Stimulated activated effector memory CD8-positive, alpha-beta T cell treated with anti-CD3 and anti-CD28 coated beads, Interleukin-12 subunit alpha, Interleukin-12 subunit beta, amount 100 ng/mL, for 72 hours (primary cell): ENCODE measurements around the gene ANKS1B.
A peak's percentile ranks its signal among the peaks of the same experiment; 100 is the strongest.
"Not testable (repeated sequence)": the region's sequence is repeated elsewhere in the genome, so short reads cannot be mapped to it uniquely, and the experiment has no call there.

ENCODE experiments used
- ATAC-seq: fragments of 150-1000 bp; cut with Tn5 transposase; 2 replicates; pipeline ENCODE4 v1.10.0; 2021
- DNase-seq, 2 donors: peaks; one replicate each; pipeline ENCODE4 v3.0.0; 2021 to 2022; ENCODE audit warnings: low spot score in 2 of 2
- H3K27ac Mint-ChIP-seq: one replicate; pipeline ENCODE4 v1.8.0; 2022; ENCODE audit warnings: mild to moderate bottlenecking, mixed read lengths
- H3K36me3 Mint-ChIP-seq: one replicate; pipeline ENCODE4 v1.8.0; 2022; ENCODE audit warnings: mild to moderate bottlenecking, mixed read lengths
- H3K4me1 Mint-ChIP-seq: one replicate; pipeline ENCODE4 v1.8.0; 2022; ENCODE audit warnings: mixed read lengths
- H3K4me3 Mint-ChIP-seq: one replicate; pipeline ENCODE4 v1.8.0; 2022; ENCODE audit warnings: mild to moderate bottlenecking, mixed read lengths
- H3K9me3 Mint-ChIP-seq: one replicate; pipeline ENCODE4 v1.8.0; 2022; ENCODE audit warnings: mixed read lengths

ANKS1B gene

GRCh38 chr12:99596762-99597161 lies 388.0 kb downstream of the ANKS1B start:
- DNase-seq: no peak
- Mint-ChIP-seq H3K36me3 (no peaks in the 10 kb centered on the region), H3K4me3 (no peak overlapping the region), H3K27ac (no peak overlapping the region), H3K9me3 (peaks cover 14% of the 10 kb centered on the region), H3K4me1 (no peaks in the 10 kb centered on the region)
- ATAC-seq: no peak

- not testable (repeated sequence) for H3K27ac Mint-ChIP-seq, DNase-seq, H3K4me1 Mint-ChIP-seq, H3K4me3 Mint-ChIP-seq, H3K36me3 Mint-ChIP-seq, ATAC-seq
- peaks cover 16% of the 10 kb centered on the region for H3K9me3 Mint-ChIP-seq
Measured at GRCh38 chr12:99577125-99577524, 407.6 kb downstream of the ANKS1B start.

DNA sequence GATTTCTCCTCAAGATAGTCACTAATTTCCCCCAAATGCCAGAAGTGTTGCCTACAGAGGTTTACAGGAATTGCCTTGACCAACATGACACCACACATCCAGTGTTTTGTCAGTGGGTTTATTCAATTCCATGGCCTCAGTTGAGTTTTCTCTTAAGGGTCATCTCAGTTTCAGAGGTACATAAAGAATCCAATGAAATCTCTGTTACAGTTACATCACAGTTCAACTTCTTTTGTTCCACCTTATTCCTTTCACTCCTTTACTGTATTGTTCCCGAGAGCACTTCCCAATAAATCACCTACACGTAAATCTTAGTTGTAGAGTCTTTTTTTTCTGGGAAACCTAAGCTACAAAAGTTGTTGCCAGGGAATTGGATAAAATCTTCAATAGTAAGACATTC lies 410.8 kb downstream of the ANKS1B start:
- no peak overlapping the region for H3K4me3 Mint-ChIP-seq
- H3K36me3 Mint-ChIP-seq: no peaks in the 10 kb centered on the region
- no peaks in the 10 kb centered on the region for H3K4me1 Mint-ChIP-seq
- DNase-seq (no peak), ATAC-seq (no peak)
- H3K27ac Mint-ChIP-seq: no peak overlapping the region
- peaks cover 14% of the 10 kb centered on the region for H3K9me3 Mint-ChIP-seq

GRCh38 chr12:99567072-99567471 lies 417.7 kb downstream of the ANKS1B start:
- no peak for ATAC-seq
- no peak overlapping the region for H3K27ac Mint-ChIP-seq

DNA sequence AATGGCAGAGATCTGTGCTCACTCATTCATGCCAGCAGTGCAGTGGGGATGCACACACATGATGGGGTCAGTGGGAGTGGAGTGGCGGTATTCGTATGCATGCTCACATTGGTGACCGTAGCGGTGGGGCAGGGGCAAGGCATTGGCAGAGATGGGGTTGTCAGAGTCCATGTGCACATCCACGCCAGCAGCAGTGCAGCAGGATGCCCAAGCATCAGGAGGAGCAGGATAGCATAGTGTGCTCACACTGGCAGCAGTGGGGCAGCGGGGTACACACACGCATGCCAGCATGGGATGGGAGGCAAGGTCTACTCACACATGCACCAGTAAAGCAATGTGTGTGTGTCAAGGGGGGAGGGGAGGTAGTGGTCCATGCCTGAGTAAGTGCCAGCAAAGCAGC lies 426.6 kb downstream of the ANKS1B start:
- H3K9me3 Mint-ChIP-seq: peaks cover 4% of the 10 kb centered on the region
- H3K4me1 Mint-ChIP-seq: no peaks in the 10 kb centered on the region
- H3K4me3 Mint-ChIP-seq: no peak overlapping the region
- H3K27ac Mint-ChIP-seq: no peak overlapping the region
- no peaks in the 10 kb centered on the region for H3K36me3 Mint-ChIP-seq
- peak; percentile 19 for ATAC-seq
- no peak for DNase-seq

More at GRCh38 chr12:99567072-99567471, 417.7 kb downstream of the ANKS1B start:
- Mint-ChIP-seq H3K4me3 (no peak overlapping the region), H3K4me1 (no peaks in the 10 kb centered on the region), H3K9me3 (peaks cover 5% of the 10 kb centered on the region), H3K36me3 (no peaks in the 10 kb centered on the region)
- no peak for DNase-seq

DNA sequence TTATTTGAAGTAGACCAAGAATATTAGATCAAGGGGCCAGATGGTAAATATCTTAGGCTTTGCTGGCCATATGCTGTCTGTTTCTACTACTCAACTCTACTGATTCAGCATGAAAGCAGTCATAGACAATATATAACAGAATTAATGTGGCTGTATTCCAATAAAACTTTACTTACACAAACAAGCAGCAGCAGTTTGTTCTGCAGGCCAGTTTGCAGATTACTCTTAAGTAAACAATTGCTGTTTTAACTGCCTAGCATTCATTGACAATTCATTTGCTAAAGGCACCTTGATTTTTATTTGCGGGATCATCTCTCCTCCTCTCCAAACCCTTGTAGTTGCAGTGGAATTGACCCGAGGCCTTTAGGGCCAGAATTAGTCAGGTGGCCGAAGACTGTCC lies 431.3 kb downstream of the ANKS1B start:
- no peak overlapping the region for H3K4me3 Mint-ChIP-seq
- DNase-seq: no peak
- no peaks in the 10 kb centered on the region for H3K36me3 Mint-ChIP-seq
- no peak for ATAC-seq
- H3K27ac Mint-ChIP-seq: no peak overlapping the region
- H3K4me1 Mint-ChIP-seq: no peaks in the 10 kb centered on the region
- peaks cover 11% of the 10 kb centered on the region for H3K9me3 Mint-ChIP-seq

DNA sequence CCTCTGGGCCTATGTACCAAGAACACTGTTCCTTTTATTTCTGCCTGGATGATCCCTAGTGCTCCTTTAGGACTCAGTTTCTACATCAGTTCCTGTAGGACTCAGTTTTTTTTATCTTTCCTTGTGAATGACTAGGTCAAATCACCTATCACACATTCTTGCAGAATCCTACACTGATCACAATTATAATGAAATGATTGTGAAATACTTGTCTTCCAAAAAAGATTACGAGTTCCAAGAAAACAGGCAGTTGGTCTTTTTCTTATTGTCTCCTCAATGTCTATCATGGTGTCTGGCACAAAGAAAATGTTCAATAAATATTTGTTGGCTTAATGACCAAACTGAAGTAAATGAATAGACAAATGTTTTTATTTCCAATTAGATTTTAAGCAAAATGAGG lies 432.7 kb downstream of the ANKS1B start:
- no peak overlapping the region for H3K27ac Mint-ChIP-seq
- DNase-seq (no peak), ATAC-seq (no peak)
- no peaks in the 10 kb centered on the region for H3K36me3 Mint-ChIP-seq
- no peak overlapping the region for H3K4me3 Mint-ChIP-seq
- H3K4me1 Mint-ChIP-seq: no peaks in the 10 kb centered on the region
- peaks cover 11% of the 10 kb centered on the region for H3K9me3 Mint-ChIP-seq

GRCh38 chr12:99549651-99550050 lies 435.1 kb downstream of the ANKS1B start:
- no peak overlapping the region for H3K27ac Mint-ChIP-seq
- no peak overlapping the region for H3K4me3 Mint-ChIP-seq
- H3K36me3 Mint-ChIP-seq: no peaks in the 10 kb centered on the region
- ATAC-seq (no peak), DNase-seq (no peak)
- H3K9me3 Mint-ChIP-seq: peaks cover 19% of the 10 kb centered on the region
- no peaks in the 10 kb centered on the region for H3K4me1 Mint-ChIP-seq

GRCh38 chr12:99549196-99549595 lies 435.5 kb downstream of the ANKS1B start:
- Mint-ChIP-seq H3K4me3 (no peak overlapping the region), H3K9me3 (peaks cover 19% of the 10 kb centered on the region), H3K36me3 (no peaks in the 10 kb centered on the region), H3K27ac (no peak overlapping the region), H3K4me1 (no peaks in the 10 kb centered on the region)
- no peak for ATAC-seq
- no peak for DNase-seq

- H3K4me1 Mint-ChIP-seq: no peaks in the 10 kb centered on the region
Measured at GRCh38 chr12:99544457-99544856, 440.3 kb downstream of the ANKS1B start.

GRCh38 chr12:99529966-99530365 lies 454.8 kb downstream of the ANKS1B start:
- Mint-ChIP-seq H3K27ac (no peak overlapping the region), H3K4me3 (no peak overlapping the region), H3K36me3 (no peaks in the 10 kb centered on the region), H3K9me3 (peaks cover 3% of the 10 kb centered on the region), H3K4me1 (no peaks in the 10 kb centered on the region)
- DNase-seq (no peak), ATAC-seq (peak; percentile 8)

More at GRCh38 chr12:99544457-99544856, 440.3 kb downstream of the ANKS1B start:
- peaks cover 12% of the 10 kb centered on the region for H3K9me3 Mint-ChIP-seq
- no peaks in the 10 kb centered on the region for H3K36me3 Mint-ChIP-seq
- ATAC-seq: no peak
- H3K27ac Mint-ChIP-seq: no peak overlapping the region
- DNase-seq: no peak
- H3K4me3 Mint-ChIP-seq: no peak overlapping the region

- peaks cover 10% of the 10 kb centered on the region for H3K9me3 Mint-ChIP-seq
Measured at GRCh38 chr12:99528478-99528877, 456.3 kb downstream of the ANKS1B start.

DNA sequence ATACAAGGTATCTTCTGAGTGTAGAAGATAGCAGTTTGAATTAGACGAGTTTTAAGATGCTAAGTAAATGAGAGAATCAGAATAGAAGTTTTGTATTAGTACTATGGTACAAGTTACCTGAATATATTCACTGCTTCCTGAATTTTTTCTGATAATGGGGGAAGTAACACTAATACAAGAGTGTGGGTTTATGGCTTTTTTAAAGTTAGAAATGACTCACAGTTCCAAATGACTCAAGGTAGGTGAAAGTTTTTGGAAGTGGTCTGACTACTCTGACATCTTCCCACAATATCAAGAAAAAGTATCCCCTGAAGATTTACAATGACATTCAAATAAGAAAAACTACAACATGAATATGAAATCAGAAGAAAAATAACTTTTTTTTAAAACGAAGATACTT lies 460.9 kb downstream of the ANKS1B start:
- Mint-ChIP-seq H3K27ac (no peak overlapping the region), H3K4me1 (no peaks in the 10 kb centered on the region), H3K4me3 (no peak overlapping the region), H3K36me3 (no peaks in the 10 kb centered on the region), H3K9me3 (peaks cover 19% of the 10 kb centered on the region)
- ATAC-seq (no peak), DNase-seq (no peak)

More at GRCh38 chr12:99528478-99528877, 456.3 kb downstream of the ANKS1B start:
- Mint-ChIP-seq H3K4me1 (no peaks in the 10 kb centered on the region), H3K27ac (no peak overlapping the region), H3K36me3 (no peaks in the 10 kb centered on the region), H3K4me3 (no peak overlapping the region)
- DNase-seq (no peak), ATAC-seq (no peak)

DNA sequence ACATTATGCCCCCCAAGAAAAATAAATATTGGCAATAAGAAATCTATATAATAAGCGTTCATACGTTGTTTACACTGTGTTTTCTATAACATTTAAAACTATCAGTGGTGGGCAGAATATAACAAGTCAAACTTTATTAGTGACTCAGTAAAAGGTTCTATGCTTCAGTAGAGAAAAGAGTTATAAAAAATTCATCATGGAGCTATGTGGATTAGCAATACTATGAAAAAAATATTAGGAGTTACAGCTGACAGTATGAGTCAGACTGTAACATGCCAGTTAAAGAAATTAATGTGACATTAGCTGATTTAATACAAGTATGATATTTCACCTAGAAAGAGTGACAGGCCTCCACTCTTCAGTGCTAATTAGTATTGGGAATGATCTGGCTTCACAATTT lies 462.3 kb downstream of the ANKS1B start:
- H3K4me3 Mint-ChIP-seq: no peak overlapping the region
- H3K9me3 Mint-ChIP-seq: peaks cover 19% of the 10 kb centered on the region
- ATAC-seq (no peak), DNase-seq (no peak)
- H3K4me1 Mint-ChIP-seq: no peaks in the 10 kb centered on the region
- H3K27ac Mint-ChIP-seq: no peak overlapping the region
- H3K36me3 Mint-ChIP-seq: no peaks in the 10 kb centered on the region

- ATAC-seq: no peak
- Mint-ChIP-seq H3K4me3 (no peak overlapping the region), H3K4me1 (no peaks in the 10 kb centered on the region), H3K9me3 (peaks cover 19% of the 10 kb centered on the region), H3K36me3 (no peaks in the 10 kb centered on the region), H3K27ac (no peak overlapping the region)
- no peak for DNase-seq
Measured at GRCh38 chr12:99521664-99522063, 463.1 kb downstream of the ANKS1B start.

- H3K4me3 Mint-ChIP-seq: no peak overlapping the region
- peaks cover 6% of the 10 kb centered on the region for H3K9me3 Mint-ChIP-seq
- DNase-seq (no peak), ATAC-seq (no peak)
- H3K27ac Mint-ChIP-seq: no peak overlapping the region
- no peaks in the 10 kb centered on the region for H3K4me1 Mint-ChIP-seq
- H3K36me3 Mint-ChIP-seq: no peaks in the 10 kb centered on the region
Measured at GRCh38 chr12:99513066-99513465, 471.7 kb downstream of the ANKS1B start.

GRCh38 chr12:99505805-99506204 lies 478.9 kb downstream of the ANKS1B start:
- Mint-ChIP-seq H3K27ac (no peak overlapping the region), H3K36me3 (no peaks in the 10 kb centered on the region), H3K4me1 (no peaks in the 10 kb centered on the region), H3K9me3 (peaks cover 15% of the 10 kb centered on the region), H3K4me3 (no peak overlapping the region)
- ATAC-seq (no peak), DNase-seq (no peak)
